Measurements from ENCODE around the gene RAB6B. TPM values are rescaled to one million over a fixed set of nuclear protein-coding genes. Genes with fewer than 3 reads are reported as not detected.
A peak's percentile ranks its signal among the peaks of the same experiment; 100 is the strongest.

Gene RAB6B
- total and polyA plus RNA-seq, 2 of the 4 experiments (the other 2 are of a cell fraction): 0.18 to 1.2 TPM

DNA sequence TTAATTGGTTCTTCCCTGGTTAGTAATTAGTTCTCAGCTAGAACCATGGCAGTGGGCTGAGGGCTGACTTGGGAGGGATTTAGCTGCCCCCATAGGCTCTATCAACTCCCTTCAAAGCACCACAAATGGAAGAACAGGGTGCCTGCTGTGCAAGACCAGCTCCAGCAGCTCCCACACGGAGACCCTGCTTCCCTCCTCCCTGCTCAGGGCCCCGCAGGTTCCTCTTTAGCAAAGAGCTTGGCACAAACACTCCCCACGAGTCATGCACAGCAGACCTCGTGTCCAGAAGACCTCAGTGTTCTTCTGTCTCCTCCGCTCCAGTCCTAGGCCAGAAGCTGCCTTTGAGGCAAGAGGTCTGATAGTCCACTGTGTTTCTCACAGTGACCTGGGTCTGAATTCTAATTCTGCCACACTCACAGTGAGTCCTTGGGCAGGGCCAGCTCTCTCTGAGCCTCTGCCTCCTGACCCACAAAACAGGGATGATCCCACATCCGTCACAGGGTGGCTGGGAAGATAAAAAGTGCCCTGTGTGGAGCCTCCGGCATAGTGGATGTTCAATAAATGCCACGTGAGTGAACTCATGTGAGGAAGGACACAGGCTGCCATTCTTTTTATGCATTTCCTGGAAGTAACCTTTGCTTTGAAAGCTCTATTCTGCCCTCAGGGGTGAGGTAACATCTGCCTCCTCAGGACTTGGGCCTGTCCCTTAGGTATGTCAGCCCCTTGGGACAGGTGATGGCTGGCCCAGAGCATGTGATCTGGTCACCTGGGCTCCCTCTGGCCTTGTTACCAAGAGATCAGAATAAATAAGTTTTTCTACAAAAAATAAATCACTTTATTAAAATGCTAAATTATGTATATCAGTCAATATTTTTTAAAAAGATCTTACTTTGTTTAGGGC lies 7.6 kb downstream of the RAB6B start (continued):
- TF ChIP-seq BHLHE40 (IDR thresholded peaks at IDR 0.05; ENCODE audit: low read depth, low read length): no peak

DNA sequence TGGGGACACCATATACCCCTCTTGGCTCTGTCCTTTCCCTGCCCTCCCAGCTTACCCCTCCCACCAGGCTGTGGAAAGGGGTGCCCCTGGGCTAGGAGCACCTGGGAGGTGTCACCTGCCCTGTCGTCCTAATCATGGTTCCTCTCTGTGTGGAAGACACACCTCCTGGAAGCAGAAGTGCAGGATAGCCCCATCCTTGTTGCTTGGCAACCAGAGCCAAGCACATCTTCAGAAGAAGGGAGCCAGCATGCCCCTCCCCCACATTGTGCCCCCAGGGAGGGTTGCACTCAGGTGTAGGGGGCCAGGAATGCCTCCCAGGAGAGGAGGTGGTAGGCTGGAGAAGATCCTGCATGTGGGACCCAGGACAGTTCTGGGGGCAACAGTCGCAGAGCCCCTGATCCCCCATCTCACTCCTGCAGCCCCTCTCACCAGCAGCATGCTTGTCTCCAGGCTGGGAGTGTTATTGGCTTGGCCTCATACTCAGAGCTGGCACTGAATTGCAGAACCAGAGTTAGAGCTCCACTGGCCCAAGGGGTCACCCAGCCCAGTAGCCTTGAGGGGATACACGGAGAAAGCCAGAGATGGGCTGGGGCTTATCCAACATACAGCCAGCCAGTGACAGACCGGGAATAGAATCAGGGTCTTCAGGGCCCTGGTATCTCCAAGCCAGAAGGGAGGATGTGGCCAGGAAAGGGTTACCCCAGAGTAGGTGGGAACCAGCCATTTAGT lies 8.4 kb downstream of the RAB6B start:
- Histone ChIP-seq H2BK5ac (ENCODE audit: low read depth, low read length, poor library complexity, severe bottlenecking) (no peak overlapping the region), H4K8ac (ENCODE audit: low read depth in 2 of 2, low read length in 2 of 2) (no peak overlapping the region), H3K14ac (replicated peaks; ENCODE audit: low read depth, low read length) (no peak overlapping the region), H2BK20ac (ENCODE audit: low read depth, low read length) (no peak overlapping the region), H3K4me3 (ENCODE audit: insufficient read depth, low read depth, low read length) (no peak overlapping the region), H4K91ac (ENCODE audit: insufficient read depth, low read depth, low read length) (no peak overlapping the region), H3K27ac (ENCODE audit: insufficient read depth, low read length) (no peak overlapping the region), H3K4me2 (ENCODE audit: low read depth, low read length) (no peak overlapping the region), H2AK5ac (ENCODE audit: low read depth, low read length) (no peak overlapping the region), H4K20me1 (ENCODE audit: insufficient read depth, low read length) (no peaks in the 10 kb centered on the region), H3K36me3 (ENCODE audit: control insufficient read depth, insufficient read depth, low read length) (no peaks in the 10 kb centered on the region), H2BK15ac (ENCODE audit: low read depth, low read length) (no peak overlapping the region), H3K23ac (ENCODE audit: low read depth, low read length) (no peak overlapping the region), H3K79me1 (ENCODE audit: low read depth in 1 of 2, low read length in 2 of 2) (no peaks in the 10 kb centered on the region), H3K18ac (ENCODE audit: low read depth, low read length) (no peak overlapping the region), H2AFZ (replicated peaks; ENCODE audit: low read length, poor library complexity) (no peak overlapping the region), H3K56ac (ENCODE audit: extremely low read depth, insufficient read depth, low read length) (no peak overlapping the region), H3K9me3 (ENCODE audit: control insufficient read depth, insufficient read depth, low read length) (no peaks in the 10 kb centered on the region), H4K5ac (ENCODE audit: low read depth, low read length) (no peak overlapping the region), H3K27me3 (ENCODE audit: control insufficient read depth, insufficient read depth, low read length) (peaks cover 48% of the 10 kb centered on the region), H3K4me1 (ENCODE audit: control insufficient read depth, insufficient read depth, low read length) (no peaks in the 10 kb centered on the region), H3K9me1 (ENCODE audit: insufficient read depth, low read length) (no peaks in the 10 kb centered on the region), H2AK9ac (replicated peaks; ENCODE audit: low read depth, low read length, poor library complexity) (peak overlapping the region; percentile 20), H2BK120ac (ENCODE audit: low read depth, low read length) (no peak overlapping the region), H3K4ac (ENCODE audit: low read depth, low read length) (no peak overlapping the region), H3K9ac (ENCODE audit: low read depth, low read length) (no peak overlapping the region)
- intact Hi-C loops (cut with micrococcal nuclease) (no loop called here), dilution Hi-C loops (cut with HindIII; ENCODE audit: low sequenced_read_pairs, unreplicated experiment) (no loop called here), in situ Hi-C loops (cut with MboI; ENCODE audit: low sequenced_read_pairs) (no loop called here)
- ATAC-seq (ENCODE audit: low read depth) (no peak), DNase-seq (no peak)
- POLR2A ChIA-PET (ENCODE audit: unreplicated experiment): no interaction called here
- 86% methylated on average over 1 of the region's 4 CpGs; no CpG with 5 or more reads in 1 of the 2 experiments for WGBS, 2 experiments (ENCODE audit: extremely low coverage in 2 of 2, insufficient read length in 1 of 2)
- CTCF ChIA-PET: no interaction called here
- TF ChIP-seq RAD21 (IDR thresholded peaks at IDR 0.05; ENCODE audit: low read length): no peak
- TF ChIP-seq, protein P1, sequence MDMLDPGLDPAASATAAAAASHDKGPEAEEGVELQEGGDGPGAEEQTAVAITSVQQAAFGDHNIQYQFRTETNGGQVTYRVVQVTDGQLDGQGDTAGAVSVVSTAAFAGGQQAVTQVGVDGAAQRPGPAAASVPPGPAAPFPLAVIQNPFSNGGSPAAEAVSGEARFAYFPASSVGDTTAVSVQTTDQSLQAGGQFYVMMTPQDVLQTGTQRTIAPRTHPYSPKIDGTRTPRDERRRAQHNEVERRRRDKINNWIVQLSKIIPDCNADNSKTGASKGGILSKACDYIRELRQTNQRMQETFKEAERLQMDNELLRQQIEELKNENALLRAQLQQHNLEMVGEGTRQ (IDR thresholded peaks at IDR 0.05; ENCODE audit: low read depth, low read length): no peak
- no peak for TF ChIP-seq BHLHE40 (IDR thresholded peaks at IDR 0.05; ENCODE audit: low read depth, low read length)
- TF ChIP-seq SMC3 (IDR thresholded peaks at IDR 0.05; ENCODE audit: low read depth, low read length): no peak
- no peak for TF ChIP-seq RCOR1 (IDR thresholded peaks at IDR 0.05; ENCODE audit: insufficient replicate concordance, low read length)
- BruUV-seq (replicated peaks): no TSS peak
